ENCODE measurements around the gene MRPL36.

DNA sequence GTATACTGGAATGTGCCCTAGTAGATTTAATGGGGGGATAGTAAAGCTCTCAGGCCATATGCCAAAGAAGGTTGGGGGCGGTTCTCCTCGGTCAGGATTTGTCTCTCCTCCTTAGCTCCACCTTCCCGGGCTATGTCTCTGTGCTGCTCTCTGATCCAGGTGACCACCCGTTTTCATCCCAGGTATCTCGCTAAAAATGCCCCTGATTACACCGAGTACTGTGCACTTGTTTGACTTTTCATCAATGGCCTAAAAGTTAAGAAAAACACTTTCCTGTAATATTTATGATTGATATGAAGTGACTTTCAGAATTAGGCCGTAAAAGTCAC, 2.3 kb upstream of the MRPL36 start:
- no peak for TF ChIP-seq POLR2AphosphoS5 (IDR thresholded peaks at IDR 0.05)
- TF ChIP-seq, protein P1, sequence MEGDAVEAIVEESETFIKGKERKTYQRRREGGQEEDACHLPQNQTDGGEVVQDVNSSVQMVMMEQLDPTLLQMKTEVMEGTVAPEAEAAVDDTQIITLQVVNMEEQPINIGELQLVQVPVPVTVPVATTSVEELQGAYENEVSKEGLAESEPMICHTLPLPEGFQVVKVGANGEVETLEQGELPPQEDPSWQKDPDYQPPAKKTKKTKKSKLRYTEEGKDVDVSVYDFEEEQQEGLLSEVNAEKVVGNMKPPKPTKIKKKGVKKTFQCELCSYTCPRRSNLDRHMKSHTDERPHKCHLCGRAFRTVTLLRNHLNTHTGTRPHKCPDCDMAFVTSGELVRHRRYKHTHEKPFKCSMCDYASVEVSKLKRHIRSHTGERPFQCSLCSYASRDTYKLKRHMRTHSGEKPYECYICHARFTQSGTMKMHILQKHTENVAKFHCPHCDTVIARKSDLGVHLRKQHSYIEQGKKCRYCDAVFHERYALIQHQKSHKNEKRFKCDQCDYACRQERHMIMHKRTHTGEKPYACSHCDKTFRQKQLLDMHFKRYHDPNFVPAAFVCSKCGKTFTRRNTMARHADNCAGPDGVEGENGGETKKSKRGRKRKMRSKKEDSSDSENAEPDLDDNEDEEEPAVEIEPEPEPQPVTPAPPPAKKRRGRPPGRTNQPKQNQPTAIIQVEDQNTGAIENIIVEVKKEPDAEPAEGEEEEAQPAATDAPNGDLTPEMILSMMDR (IDR thresholded peaks at IDR 0.05) = no peak
